Measurements from ENCODE around the gene GLYATL3. TPM values are rescaled to one million over a fixed set of nuclear protein-coding genes. Genes with fewer than 3 reads are reported as not detected.

Gene GLYATL3
- polyA plus RNA-seq, 1 of the 3 experiments (the other 2 are of a cell fraction) = not detected

DNA sequence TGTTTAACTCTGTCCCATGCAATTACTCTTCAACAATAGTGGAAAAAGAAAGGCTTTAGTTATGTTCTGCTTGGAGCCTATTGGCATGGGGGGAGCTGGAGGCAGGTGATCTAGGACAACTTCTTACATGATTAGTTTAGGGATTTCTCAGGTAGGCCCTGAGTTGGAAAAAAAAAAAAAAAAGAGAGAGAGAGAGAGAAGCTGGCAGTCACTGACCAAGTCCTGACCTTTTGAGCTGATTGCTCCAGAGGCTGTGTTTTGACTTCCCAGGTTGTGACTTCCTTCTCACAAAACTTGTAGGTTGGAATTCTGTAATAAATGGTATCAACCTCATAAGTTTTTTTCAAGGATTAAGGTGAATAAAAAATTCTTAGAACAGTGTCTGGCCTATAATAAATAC lies 58.5 kb downstream of the GLYATL3 start:
- TF ChIP-seq, protein P1, sequence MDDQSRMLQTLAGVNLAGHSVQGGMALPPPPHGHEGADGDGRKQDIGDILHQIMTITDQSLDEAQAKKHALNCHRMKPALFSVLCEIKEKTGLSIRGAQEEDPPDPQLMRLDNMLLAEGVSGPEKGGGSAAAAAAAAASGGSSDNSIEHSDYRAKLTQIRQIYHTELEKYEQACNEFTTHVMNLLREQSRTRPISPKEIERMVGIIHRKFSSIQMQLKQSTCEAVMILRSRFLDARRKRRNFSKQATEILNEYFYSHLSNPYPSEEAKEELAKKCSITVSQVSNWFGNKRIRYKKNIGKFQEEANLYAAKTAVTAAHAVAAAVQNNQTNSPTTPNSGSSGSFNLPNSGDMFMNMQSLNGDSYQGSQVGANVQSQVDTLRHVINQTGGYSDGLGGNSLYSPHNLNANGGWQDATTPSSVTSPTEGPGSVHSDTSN (IDR thresholded peaks at IDR 0.05) = no peak
- TF ChIP-seq TCF12 (IDR thresholded peaks at IDR 0.05) = no peak
- ChIA-PET POLR2A (no interaction called here), CTCF (no interaction called here)
- H3K27ac ChIP-seq (ENCODE audit: low read depth in 2 of 2, low read length in 1 of 2) = no peak overlapping the region
- H3K4me2 ChIP-seq = no peak overlapping the region
- no peaks in the 10 kb centered on the region for H3K79me2 ChIP-seq (ENCODE audit: insufficient read depth)
- H3K9me2 ChIP-seq = no peaks in the 10 kb centered on the region
- no peaks in the 10 kb centered on the region; the same call in 1 of the 2 replicates for H3K27me3 ChIP-seq (ENCODE audit: insufficient read depth)
- H2AFZ ChIP-seq (ENCODE audit: low read depth) = no peak overlapping the region
- no peaks in the 10 kb centered on the region for H3K36me3 ChIP-seq (replicated peaks in 1 of 2; ENCODE audit: control insufficient read depth in 1 of 2, insufficient read depth in 2 of 2, low read length in 1 of 2)
- DNase-seq = no peak
- no peaks in the 10 kb centered on the region for H3F3A ChIP-seq (replicated peaks; ENCODE audit: insufficient read depth)
- H3K4me1 ChIP-seq (ENCODE audit: control insufficient read depth in 1 of 2, insufficient read depth in 2 of 2, low read depth in 1 of 2, low read length in 1 of 2) = no peaks in the 10 kb centered on the region; a peak in 1 of 4 replicates
- H3K9me3 ChIP-seq = no peaks in the 10 kb centered on the region
- no peak overlapping the region for H3K4me3 ChIP-seq (ENCODE audit: low read depth in 2 of 2, low read length in 1 of 2)
- no peak overlapping the region for H3K9ac ChIP-seq
- no peaks in the 10 kb centered on the region for H4K20me1 ChIP-seq (ENCODE audit: insufficient read depth)

DNA sequence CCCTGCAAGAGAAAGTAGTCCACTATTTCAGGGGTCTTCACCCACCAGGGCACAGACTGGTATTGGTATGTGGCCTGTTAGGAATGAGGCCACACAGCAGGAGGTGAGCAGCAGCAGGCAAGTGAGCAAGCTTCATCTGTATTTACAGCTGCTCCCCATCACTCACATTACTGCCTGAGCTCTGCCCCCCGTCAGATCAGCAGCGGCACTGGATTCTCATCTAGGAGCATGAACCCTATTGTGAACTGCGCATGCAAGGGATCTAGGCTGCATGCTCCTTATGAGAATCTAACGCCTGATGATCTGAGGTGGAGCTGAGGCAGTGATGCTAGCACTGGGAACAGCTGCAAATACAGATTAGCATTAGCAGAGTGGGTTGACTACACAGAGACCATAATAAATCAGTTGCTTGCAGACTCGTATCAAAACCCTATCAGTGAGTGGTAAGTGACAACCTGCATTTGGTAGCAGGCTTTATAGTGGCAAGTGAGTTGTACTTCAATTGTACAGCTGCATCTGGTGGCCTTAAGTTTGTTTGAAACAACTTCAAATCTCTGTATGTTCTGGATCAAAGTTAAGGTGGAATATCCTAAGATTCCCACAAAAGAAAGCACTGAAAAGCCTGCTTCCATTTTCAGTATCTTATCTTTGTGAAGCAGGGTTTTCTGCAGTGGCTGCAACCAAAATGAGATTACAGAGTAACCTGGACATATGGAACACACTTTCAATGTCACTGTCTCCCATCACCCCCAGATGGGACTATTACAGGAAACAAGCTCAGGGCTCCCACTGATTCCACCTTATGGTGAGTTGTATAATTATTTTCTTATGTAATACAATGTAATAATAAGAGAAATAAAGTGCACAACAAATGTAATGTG lies 63.5 kb downstream of the GLYATL3 start:
- no peak overlapping the region for H2AFZ ChIP-seq (ENCODE audit: low read depth)
- ChIA-PET CTCF (no interaction called here), POLR2A (interaction anchor here (0.7 kb wide), 1 partner anchor 11 kb away, joined by 3 read pairs; no protein-coding TSS in a partner anchor)
- no peaks in the 10 kb centered on the region for H3K79me2 ChIP-seq (ENCODE audit: insufficient read depth)
- 10% methylated on average over 5 of the region's 5 CpGs for WGBS (ENCODE audit: low lambda C conversion rate)
- H3K36me3 ChIP-seq (replicated peaks in 1 of 2; ENCODE audit: control insufficient read depth in 1 of 2, insufficient read depth in 2 of 2, low read length in 1 of 2) = no peaks in the 10 kb centered on the region
- no peak for TF ChIP-seq RFX5 (IDR thresholded peaks at IDR 0.05; ENCODE audit: low read length)
- TF ChIP-seq TCF12 (IDR thresholded peaks at IDR 0.05) = no peak
- no peak for TF ChIP-seq USF1 (IDR thresholded peaks at IDR 0.05; ENCODE audit: borderline replicate concordance, low read depth)
- no peak for TF ChIP-seq TAF1 (IDR thresholded peaks at IDR 0.05; ENCODE audit: borderline replicate concordance, low read depth, low read length)
- no peak for TF ChIP-seq NRF1 (IDR thresholded peaks at IDR 0.05; ENCODE audit: low read depth, low read length)
- TF ChIP-seq, protein P2, sequence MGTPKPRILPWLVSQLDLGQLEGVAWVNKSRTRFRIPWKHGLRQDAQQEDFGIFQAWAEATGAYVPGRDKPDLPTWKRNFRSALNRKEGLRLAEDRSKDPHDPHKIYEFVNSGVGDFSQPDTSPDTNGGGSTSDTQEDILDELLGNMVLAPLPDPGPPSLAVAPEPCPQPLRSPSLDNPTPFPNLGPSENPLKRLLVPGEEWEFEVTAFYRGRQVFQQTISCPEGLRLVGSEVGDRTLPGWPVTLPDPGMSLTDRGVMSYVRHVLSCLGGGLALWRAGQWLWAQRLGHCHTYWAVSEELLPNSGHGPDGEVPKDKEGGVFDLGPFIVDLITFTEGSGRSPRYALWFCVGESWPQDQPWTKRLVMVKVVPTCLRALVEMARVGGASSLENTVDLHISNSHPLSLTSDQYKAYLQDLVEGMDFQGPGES (IDR thresholded peaks at IDR 0.05; ENCODE audit: low read depth, low read length) = no peak
- no peaks in the 10 kb centered on the region for H3K9me3 ChIP-seq
- no peaks in the 10 kb centered on the region for H3K4me1 ChIP-seq (ENCODE audit: control insufficient read depth in 1 of 2, insufficient read depth in 2 of 2, low read depth in 1 of 2, low read length in 1 of 2)
- H3F3A ChIP-seq (replicated peaks; ENCODE audit: insufficient read depth) = no peaks in the 10 kb centered on the region
- H3K9ac ChIP-seq = no peak overlapping the region
- H3K4me3 ChIP-seq (ENCODE audit: low read depth in 2 of 2, low read length in 1 of 2) = no peak overlapping the region
- H3K27ac ChIP-seq (ENCODE audit: low read depth in 2 of 2, low read length in 1 of 2) = no peak overlapping the region
- H4K20me1 ChIP-seq (ENCODE audit: insufficient read depth) = no peaks in the 10 kb centered on the region
- no peaks in the 10 kb centered on the region for H3K9me2 ChIP-seq
- H3K4me2 ChIP-seq = no peak overlapping the region
- no peak for DNase-seq
- H3K27me3 ChIP-seq (ENCODE audit: insufficient read depth) = no peaks in the 10 kb centered on the region; the same call in 1 of the 2 replicates

All from SK-N-SH (cell line).